GM12872 (cell line): ENCODE data around the gene FAM117A.
A peak's percentile ranks its signal among the peaks of the same experiment; 100 is the strongest.

Experiments used
- CTCF ChIP-seq: IDR thresholded peaks from 3 replicates; pipeline ENCODE4 v1.5.1; 2011; ENCODE audit warnings: low read depth, mild to moderate bottlenecking, low read length, moderate library complexity; ENCODE audit not compliant: insufficient read depth

FAM117A gene

GRCh38 chr17:49688848-49689247 lies 75.1 kb downstream of the FAM117A start:
- TF ChIP-seq CTCF = no peak

DNA sequence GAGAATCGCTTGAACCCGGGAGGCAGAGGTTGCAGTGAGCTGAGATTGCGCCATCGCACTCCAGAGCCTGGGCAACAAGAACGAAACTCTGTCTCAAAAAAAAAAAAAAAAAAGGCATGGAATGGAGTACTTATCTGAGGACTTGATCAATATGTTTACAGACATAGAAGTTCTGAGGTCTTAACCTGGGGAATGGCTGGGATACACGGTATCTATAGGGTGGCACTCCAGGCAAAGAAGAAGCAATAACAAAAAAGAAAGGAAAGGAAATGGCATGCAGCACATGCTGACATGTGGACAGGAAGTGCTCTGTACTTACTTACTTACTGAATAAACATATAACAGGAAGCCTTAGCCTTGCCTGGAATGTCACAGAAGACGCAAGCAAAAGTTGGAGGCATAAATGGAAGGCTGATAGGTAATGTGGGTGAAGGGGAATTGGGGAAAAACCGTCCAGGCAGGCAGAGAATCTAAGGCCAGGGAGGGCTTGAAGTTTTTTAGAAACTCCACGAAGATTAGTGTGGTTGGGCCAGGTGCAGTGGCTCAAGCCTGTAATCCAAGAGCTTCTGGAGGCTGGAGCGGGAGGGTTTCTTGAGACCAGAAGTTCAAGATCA lies 75.9 kb downstream of the FAM117A start:
- no peak for TF ChIP-seq CTCF

GRCh38 chr17:49681106-49681979 lies 82.6 kb downstream of the FAM117A start:
- no peak for TF ChIP-seq CTCF

DNA sequence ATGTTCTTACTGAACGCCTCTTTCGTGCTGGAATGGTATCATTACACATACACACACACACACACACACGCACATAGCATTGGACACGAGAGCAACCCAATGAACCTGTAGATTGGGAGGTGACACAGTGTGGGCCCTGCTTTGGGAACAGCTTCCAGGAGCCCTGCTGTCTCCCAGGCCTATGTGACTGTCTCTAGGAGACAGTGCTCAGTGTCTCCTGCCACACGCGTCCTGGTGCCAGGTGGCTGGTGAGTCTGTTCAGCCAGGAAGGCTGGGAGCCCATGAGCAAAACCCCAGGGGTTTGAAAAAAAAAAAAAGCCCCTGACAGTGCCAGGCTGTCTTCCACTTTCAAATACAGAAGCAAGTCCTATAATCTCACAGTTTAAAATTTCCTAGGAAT lies 83.6 kb downstream of the FAM117A start:
- no peak for TF ChIP-seq CTCF

DNA sequence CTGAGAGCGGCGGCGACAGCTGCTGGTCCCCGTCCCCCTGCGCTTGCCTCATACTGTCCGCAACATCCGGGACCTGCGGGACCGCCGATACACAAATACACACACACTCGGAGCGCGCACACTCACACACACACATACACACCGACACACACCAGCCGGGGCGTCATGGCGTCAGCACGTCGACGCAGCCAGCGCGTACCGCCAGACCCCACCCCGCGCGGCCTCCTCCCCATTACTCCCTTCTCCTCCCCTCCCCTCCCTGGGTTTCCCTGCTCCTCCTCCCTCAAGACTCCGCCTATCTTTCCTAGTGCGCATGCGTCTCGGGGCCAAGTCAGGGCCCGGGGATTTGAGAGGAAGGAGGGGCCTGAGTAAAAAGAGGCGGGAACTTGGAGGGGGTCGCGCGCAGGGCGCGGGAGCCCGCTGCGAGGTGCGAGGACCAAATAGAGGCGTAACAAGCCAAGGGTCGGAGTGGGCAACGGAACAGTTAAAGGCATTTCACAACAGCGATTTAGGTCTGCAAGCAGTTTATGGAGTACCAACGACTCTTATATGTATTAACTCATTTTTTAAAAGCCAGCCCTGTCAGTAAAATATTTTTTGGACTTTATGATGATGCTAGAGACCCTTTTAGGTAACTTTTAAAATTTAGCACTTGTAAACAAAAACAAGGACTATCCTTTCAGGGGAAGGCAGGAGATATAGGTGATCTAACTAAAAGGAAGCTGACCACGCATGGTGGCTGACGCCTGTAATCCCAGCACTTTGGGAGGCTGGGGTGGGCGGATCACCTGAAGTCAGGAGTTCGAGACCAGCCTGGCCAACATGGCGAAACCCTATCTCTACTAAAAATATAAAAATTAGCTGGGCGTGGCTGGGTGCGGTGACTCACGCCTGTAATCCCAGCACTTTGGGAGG lies 85.7 kb downstream of the FAM117A start, which contains the start of gene SPOP:
Gene SPOP, minus strand, starts transcription at position 165 of the 915 bp plus-strand sequence. CDS start 55,287 bp downstream, outside the sequence.
- TF ChIP-seq CTCF = no peak

DNA sequence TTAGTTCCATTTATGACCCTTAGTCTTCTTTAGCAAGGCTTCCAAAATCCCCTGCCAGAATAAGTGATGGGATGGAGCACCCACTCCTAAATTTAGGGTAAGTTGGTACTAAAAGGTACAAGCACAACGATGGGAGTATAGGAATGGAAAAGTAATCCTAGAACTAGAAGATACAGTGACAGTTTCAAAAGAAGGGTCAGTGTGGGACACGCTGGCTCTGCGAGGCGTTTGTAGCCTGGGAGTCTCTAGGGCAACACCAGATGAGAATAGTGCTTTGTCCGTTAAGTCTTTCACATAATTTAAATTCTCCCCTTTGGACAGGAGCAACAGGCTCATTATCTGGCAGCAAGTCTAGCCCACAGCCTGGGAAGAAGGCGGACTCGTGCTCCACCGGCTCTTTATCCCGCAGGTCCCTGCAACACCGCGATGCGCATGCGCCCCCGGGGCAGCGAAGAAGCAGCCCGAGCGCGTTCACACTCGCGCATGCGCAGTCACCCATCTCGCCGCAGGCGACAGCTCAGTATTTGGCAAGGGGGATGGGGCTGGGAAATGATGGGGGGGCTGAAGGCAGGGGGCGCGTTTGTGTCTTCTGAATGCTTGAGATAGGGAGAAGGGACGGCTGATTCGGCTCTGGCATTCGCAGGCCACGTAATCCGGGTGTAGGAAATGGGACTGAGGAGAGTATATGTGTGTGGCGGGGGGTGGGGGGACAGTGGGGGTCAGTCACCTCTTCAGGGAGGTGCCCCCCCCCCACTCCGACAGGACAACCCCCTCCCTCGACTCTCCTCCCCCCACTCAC lies 86.6 kb downstream of the FAM117A start:
- 0 out of 3 replicates have a peak, but pooled peaks have one; percentile 1 for TF ChIP-seq CTCF
